GM13976 (cell line): ENCODE results near the gene OR4N5.
"Not testable (repeated sequence)": the region's sequence is repeated elsewhere in the genome, so short reads cannot be mapped to it uniquely, and the experiment has no call there.

ENCODE experiments used
- DNase-seq: peaks from one replicate; pipeline ENCODE4 v3.0.0; 2012; ENCODE audit warnings: low spot score
- in situ Hi-C: fragments of 300-500 bp; cut with MboI; formaldehyde crosslinking; loops from one replicate; pipeline ENCODE4 v1.12.0; 2022; ENCODE audit warnings: low sequenced_read_pairs, mixed read lengths, inconsistent platforms; ENCODE audit not compliant: unreplicated experiment
- TF ChIP-seq, protein P1 (sequence below): IDR thresholded peaks from 2 replicates; pipeline ENCODE4 v1.5.1; 2012; ENCODE audit warnings: borderline replicate concordance, mild to moderate bottlenecking; ENCODE audit not compliant: insufficient read depth; ENCODE audit errors: extremely low read depth, missing control alignments, control extremely low read depth

The OR4N5 gene

GRCh38 chr14:20138520-20138919, at the start of gene OR4N5:
TSS of gene OR4N5 (plus strand) at chr14:20138820. CDS start at chr14:20143736, 4,916 bp downstream.
- TF ChIP-seq, protein P1, sequence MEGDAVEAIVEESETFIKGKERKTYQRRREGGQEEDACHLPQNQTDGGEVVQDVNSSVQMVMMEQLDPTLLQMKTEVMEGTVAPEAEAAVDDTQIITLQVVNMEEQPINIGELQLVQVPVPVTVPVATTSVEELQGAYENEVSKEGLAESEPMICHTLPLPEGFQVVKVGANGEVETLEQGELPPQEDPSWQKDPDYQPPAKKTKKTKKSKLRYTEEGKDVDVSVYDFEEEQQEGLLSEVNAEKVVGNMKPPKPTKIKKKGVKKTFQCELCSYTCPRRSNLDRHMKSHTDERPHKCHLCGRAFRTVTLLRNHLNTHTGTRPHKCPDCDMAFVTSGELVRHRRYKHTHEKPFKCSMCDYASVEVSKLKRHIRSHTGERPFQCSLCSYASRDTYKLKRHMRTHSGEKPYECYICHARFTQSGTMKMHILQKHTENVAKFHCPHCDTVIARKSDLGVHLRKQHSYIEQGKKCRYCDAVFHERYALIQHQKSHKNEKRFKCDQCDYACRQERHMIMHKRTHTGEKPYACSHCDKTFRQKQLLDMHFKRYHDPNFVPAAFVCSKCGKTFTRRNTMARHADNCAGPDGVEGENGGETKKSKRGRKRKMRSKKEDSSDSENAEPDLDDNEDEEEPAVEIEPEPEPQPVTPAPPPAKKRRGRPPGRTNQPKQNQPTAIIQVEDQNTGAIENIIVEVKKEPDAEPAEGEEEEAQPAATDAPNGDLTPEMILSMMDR: no peak
- no peak for DNase-seq
- in situ Hi-C loops: no loop called here

DNA sequence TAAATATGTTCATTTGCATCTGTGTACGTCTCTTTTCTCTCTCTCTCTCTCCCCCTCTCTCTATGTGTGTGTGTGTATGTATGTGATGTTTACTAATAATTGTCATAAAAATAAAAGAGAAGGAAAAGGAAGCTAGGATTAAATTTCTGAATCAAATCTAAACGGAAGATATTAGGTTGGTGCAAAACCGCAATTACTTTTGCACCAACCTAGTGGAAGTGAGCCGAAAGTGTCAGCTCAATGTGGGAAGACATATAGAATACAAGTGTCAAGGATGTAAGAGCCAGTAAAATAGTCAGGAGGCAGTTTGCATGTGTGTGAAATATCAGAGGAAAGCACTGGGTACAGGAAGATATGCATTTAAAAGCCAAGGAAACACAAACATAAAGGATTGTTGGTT, 46.6 kb upstream of the OR4N5 start:
- in situ Hi-C loops: no loop called here
- TF ChIP-seq, protein P1: no peak
- DNase-seq: no peak

- in situ Hi-C loops: no loop called here
- TF ChIP-seq, protein P1: no peak
- no peak for DNase-seq
Observed at GRCh38 chr14:20093442-20093841, 45.2 kb upstream of the OR4N5 start.

- in situ Hi-C loops, DNase-seq: not testable (repeated sequence)
Observed at GRCh38 chr14:20098926-20099770, 39.5 kb upstream of the OR4N5 start.

GRCh38 chr14:20110438-20110837, 28.2 kb upstream of the OR4N5 start, which contains the start of gene OR4K17:
TSS of gene OR4K17 (plus strand) at chr14:20110739. CDS start at chr14:20117500, 6,761 bp downstream.
- in situ Hi-C loops: no loop called here
- no peak for DNase-seq
- TF ChIP-seq, protein P1: no peak

GRCh38 chr14:20112321-20112720, 26.3 kb upstream of the OR4N5 start:
- TF ChIP-seq, protein P1: no peak
- in situ Hi-C loops: no loop called here
- no peak for DNase-seq

- TF ChIP-seq, protein P1: no peak
- in situ Hi-C loops: no loop called here
- DNase-seq: no peak
Observed at GRCh38 chr14:20116748-20117147, 21.9 kb upstream of the OR4N5 start.
